Endothelial cell of umbilical vein (primary cell): Measurements from ENCODE around the gene RBMS3. TPM values are rescaled to one million over a fixed set of nuclear protein-coding genes. Genes with fewer than 3 reads are reported as not detected.

Source experiments
- BruUV-seq: library from RNA; stranded (reverse); fragments of 400-500 nt; replicated peaks from 2 replicates; lab custom pipeline; 2021; lab: Mats Ljungman, UMichigan
- CTCF ChIA-PET: fragments of 300-600, 350-600 bp; sonication (Branson Sonifier 250); formaldehyde crosslinking; loops from one replicate; lab custom pipeline; 2021; ENCODE audit warnings: antibody characterized with exemption, inconsistent platforms; lab: Charles Lee
- POLR2A ChIA-PET: fragments of 300-600, 350-600 bp; sonication (Branson Sonifier 250); formaldehyde crosslinking; loops from one replicate; lab custom pipeline; 2021; ENCODE audit warnings: antibody characterized with exemption, inconsistent platforms; lab: Charles Lee
- DNase-seq: peaks from one replicate; pipeline ENCODE4 v3.0.0-alpha.2; 2011; ENCODE audit warnings: low read depth, low spot score
- FAIRE-seq: peaks from 2 replicates; lab custom pipeline; 2011; peaks lifted over from hg19 to GRCh38; lab: Jason Lieb, UNC
- H2AFZ ChIP-seq: 2 replicates; pipeline ENCODE4 v1.6.0; 2012; ENCODE audit warnings: low read depth, low read length, control low read depth, inconsistent platforms
- H3K27ac ChIP-seq: 2 replicates; pipeline ENCODE4 v1.5.1; 2011; ENCODE audit warnings: low read depth, mild to moderate bottlenecking, control low read depth, low read length, moderate library complexity; ENCODE audit not compliant: insufficient read depth
- H3K27me3 ChIP-seq, 2 experiments: 2 replicates each; pipeline versions ENCODE4 v1.6.0 to v1.6.1; 2011; ENCODE audit warnings: low read length in 2 of 2, mixed read lengths in 1 of 2; ENCODE audit not compliant: control insufficient read depth in 2 of 2, insufficient read depth in 2 of 2
- H3K36me3 ChIP-seq, 2 experiments: 2 replicates in 1 of 2; 3 replicates in 1 of 2; pipeline ENCODE4 v1.5.1; 2011; ENCODE audit warnings: low read length in 2 of 2, mild to moderate bottlenecking in 1 of 2, moderate library complexity in 1 of 2; ENCODE audit not compliant: control insufficient read depth in 2 of 2, insufficient read depth in 2 of 2; ENCODE audit errors: extremely low read depth in 1 of 2
- H3K4me1 ChIP-seq: 3 replicates; pipeline ENCODE4 v1.5.1; 2011; ENCODE audit warnings: mild to moderate bottlenecking, low read length; ENCODE audit not compliant: control insufficient read depth, insufficient read depth; ENCODE audit errors: extremely low read depth
- H3K4me2 ChIP-seq: 2 replicates; pipeline ENCODE4 v1.6.1; 2011; ENCODE audit warnings: low read length, control low read depth, mixed read lengths; ENCODE audit not compliant: insufficient read depth
- H3K4me3 ChIP-seq, 3 experiments: fragments of 200-600 bp in 1 of 3; sonication (generic), shearing (Covaris generic) in 1 of 3; replicated peaks in 1 of 3; 2 replicates each; pipeline ENCODE4 v1.5.1; 2011 to 2016; ENCODE audit warnings: control low read depth in 3 of 3, low read length in 3 of 3, mild to moderate bottlenecking in 2 of 3, inconsistent platforms in 1 of 3, low read depth in 1 of 3, moderate library complexity in 1 of 3; ENCODE audit not compliant: insufficient read depth in 1 of 3
- H3K79me2 ChIP-seq: 2 replicates; pipeline ENCODE4 v1.6.0; 2012; ENCODE audit warnings: low read length, inconsistent platforms; ENCODE audit not compliant: control insufficient read depth, insufficient read depth
- H3K9ac ChIP-seq: replicated peaks from 2 replicates; pipeline ENCODE3; 2011; ENCODE audit warnings: low read length, control low read depth; ENCODE audit not compliant: insufficient read depth; ENCODE audit errors: extremely low read depth
- H3K9me1 ChIP-seq: replicated peaks from 3 replicates; pipeline ENCODE4 v1.6.0; 2011; ENCODE audit warnings: mild to moderate bottlenecking, low read length; ENCODE audit not compliant: control insufficient read depth, insufficient read depth; ENCODE audit errors: extremely low read depth
- H3K9me3 ChIP-seq: replicated peaks from 2 replicates; pipeline ENCODE4 v1.5.1; 2012; ENCODE audit warnings: low read length, inconsistent platforms; ENCODE audit not compliant: control insufficient read depth, insufficient read depth
- H4K20me1 ChIP-seq: replicated peaks from 2 replicates; pipeline ENCODE3; 2011; ENCODE audit warnings: mild to moderate bottlenecking, low read length; ENCODE audit not compliant: control insufficient read depth, insufficient read depth; ENCODE audit errors: extremely low read depth
- EZH2 ChIP-seq: IDR thresholded peaks from 2 replicates; pipeline ENCODE4 v1.6.1; 2012; ENCODE audit warnings: borderline replicate concordance, low read depth, mild to moderate bottlenecking, moderate library complexity, low read length, inconsistent platforms; ENCODE audit not compliant: severe bottlenecking
- FOS ChIP-seq: IDR thresholded peaks from 2 replicates; pipeline ENCODE4 v1.6.1; 2011; ENCODE audit warnings: mild to moderate bottlenecking, low read length, moderate library complexity, borderline replicate concordance; ENCODE audit not compliant: insufficient read depth
- GATA2 ChIP-seq: IDR thresholded peaks from 2 replicates; pipeline ENCODE4 v1.7.0; 2011; ENCODE audit warnings: low read depth, mild to moderate bottlenecking, moderate library complexity, mixed read lengths, low read length; ENCODE audit not compliant: insufficient read length, insufficient read depth
- JUN ChIP-seq: IDR thresholded peaks from 2 replicates; pipeline ENCODE4 v1.6.1; 2011; ENCODE audit warnings: borderline replicate concordance, low read depth; ENCODE audit not compliant: insufficient read length, insufficient read depth
- MYC ChIP-seq: IDR thresholded peaks from one replicate; pipeline ENCODE4 v1.6.1; 2011; ENCODE audit warnings: mild to moderate bottlenecking, low read depth, low read length
- POLR2A ChIP-seq: IDR thresholded peaks from 2 replicates; pipeline ENCODE4 v1.6.1; 2012; ENCODE audit warnings: low read depth, mild to moderate bottlenecking, control low read depth, low read length
- POLR2AphosphoS5 ChIP-seq: IDR thresholded peaks from 2 replicates; pipeline ENCODE4 v1.6.1; 2012; ENCODE audit warnings: low read depth, mild to moderate bottlenecking, control low read depth, low read length, moderate library complexity; ENCODE audit not compliant: insufficient read depth
- dilution Hi-C: fragments of 300-500 bp; cut with MboI; formaldehyde crosslinking; loops from one replicate; pipeline ENCODE4 v1.15.0; 2019; ENCODE audit warnings: low sequenced_read_pairs; ENCODE audit not compliant: extremely low pct_ligation_motif_present
- intact Hi-C: fragments of 100-400 bp; cut with micrococcal nuclease; formaldehyde crosslinking; loops from one replicate; pipeline ENCODE4 v1.10.0; 2022
- polyA plus RNA-seq, 4 experiments: library from polyadenylated mRNA; depleted of rRNA in 3 of 4; stranded (reverse) in 3 of 4; unstranded in 1 of 4; fragments of >200 nt; gene quantifications; 2 replicates each; pipeline versions ENCODE4 v1.2.1 to v1.2.3, GENCODE V29; 2011 to 2012; ENCODE audit warnings: missing spikeins in 1 of 4
- total RNA-seq: library from RNA; stranded (reverse); gene quantifications from 2 replicates; pipeline ENCODE4 v1.2.3, GENCODE V29; 2021
- TF ChIP-seq, protein P1 (sequence below), 2 donors: IDR thresholded peaks; 1 replicate in 1 of 2; 2 replicates in 1 of 2; pipeline ENCODE4 v1.5.1; 2011; ENCODE audit warnings: low read length in 2 of 2, mild to moderate bottlenecking in 2 of 2, moderate library complexity in 2 of 2, control low read depth in 1 of 2, inconsistent platforms in 1 of 2, low read depth in 1 of 2; ENCODE audit not compliant: insufficient read depth in 1 of 2; ENCODE audit errors: extremely low read depth in 1 of 2
- TF ChIP-seq, protein P2 (sequence below): IDR thresholded peaks from 2 replicates; pipeline ENCODE4 v1.6.1; 2011; ENCODE audit not compliant: insufficient read depth, insufficient read length

The RBMS3 gene
- total and polyA plus RNA-seq, 2 donors (not counting 3 experiments of a cell fraction or from before 2014, with no cell fraction given): 13.6 to 42.3 TPM

DNA sequence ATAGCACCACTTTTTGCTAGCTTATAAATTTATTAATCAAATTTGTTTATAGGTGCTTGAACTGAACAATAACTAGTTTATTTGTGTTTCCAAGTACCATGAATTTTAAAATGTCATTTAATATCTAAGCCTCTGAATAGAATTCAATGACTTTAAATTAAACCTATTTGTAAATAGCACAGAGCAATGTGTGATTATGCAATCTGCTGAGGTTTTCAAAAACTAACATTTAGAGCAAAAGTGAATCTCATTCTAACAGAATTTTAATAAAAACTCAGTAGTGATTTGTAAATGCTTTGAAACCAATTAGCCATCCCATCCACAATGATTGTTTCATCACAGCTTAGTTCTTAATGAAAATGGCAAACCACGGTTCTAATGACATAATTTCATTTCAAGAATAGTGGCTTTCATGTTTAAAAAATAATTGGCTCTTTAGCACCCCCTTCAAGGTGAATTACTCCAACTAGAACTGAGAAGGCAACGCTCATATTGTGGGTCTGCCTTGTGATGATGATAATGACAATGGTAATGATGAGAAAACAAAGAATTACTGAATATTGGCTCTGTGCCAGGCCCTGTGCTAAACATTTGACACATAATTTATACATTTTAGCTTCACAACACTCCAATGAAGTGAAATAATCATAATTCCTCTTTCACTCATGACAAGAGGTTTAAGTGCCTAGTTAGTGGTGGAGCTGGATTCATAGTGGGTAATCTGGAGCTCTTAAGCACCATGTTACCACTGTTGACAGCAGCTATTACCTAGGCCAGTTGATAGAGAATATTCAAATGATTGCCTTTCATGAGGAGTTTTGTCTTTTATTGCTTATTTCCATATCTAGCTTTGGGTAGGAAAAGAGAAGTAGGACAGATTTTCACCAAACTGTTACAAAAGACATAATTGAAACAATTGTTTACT is 145.7 kb downstream of the RBMS3 start:
- H3K36me3 ChIP-seq: no peaks in the 10 kb centered on the region
- no TSS peak for BruUV-seq
- no peak overlapping the region for H3K9ac ChIP-seq
- intact Hi-C loops (no loop called here), dilution Hi-C loops (no loop called here)
- H3K27me3 ChIP-seq: no peaks in the 10 kb centered on the region
- H3K4me1 ChIP-seq: peaks cover 4% of the 10 kb centered on the region
- CTCF ChIA-PET: interaction anchor here (1.5 kb wide), 1 partner anchor 29 kb away, joined by 3 read pairs; no protein-coding TSS in a partner anchor
- no peak overlapping the region for H3K4me3 ChIP-seq
- FAIRE-seq (no peak), DNase-seq (no peak)
- H3K79me2 ChIP-seq: peaks cover 5% of the 10 kb centered on the region
- no peaks in the 10 kb centered on the region for H3K9me3 ChIP-seq
- TF ChIP-seq POLR2AphosphoS5: no peak
- TF ChIP-seq GATA2: no peak
- TF ChIP-seq, protein P1, sequence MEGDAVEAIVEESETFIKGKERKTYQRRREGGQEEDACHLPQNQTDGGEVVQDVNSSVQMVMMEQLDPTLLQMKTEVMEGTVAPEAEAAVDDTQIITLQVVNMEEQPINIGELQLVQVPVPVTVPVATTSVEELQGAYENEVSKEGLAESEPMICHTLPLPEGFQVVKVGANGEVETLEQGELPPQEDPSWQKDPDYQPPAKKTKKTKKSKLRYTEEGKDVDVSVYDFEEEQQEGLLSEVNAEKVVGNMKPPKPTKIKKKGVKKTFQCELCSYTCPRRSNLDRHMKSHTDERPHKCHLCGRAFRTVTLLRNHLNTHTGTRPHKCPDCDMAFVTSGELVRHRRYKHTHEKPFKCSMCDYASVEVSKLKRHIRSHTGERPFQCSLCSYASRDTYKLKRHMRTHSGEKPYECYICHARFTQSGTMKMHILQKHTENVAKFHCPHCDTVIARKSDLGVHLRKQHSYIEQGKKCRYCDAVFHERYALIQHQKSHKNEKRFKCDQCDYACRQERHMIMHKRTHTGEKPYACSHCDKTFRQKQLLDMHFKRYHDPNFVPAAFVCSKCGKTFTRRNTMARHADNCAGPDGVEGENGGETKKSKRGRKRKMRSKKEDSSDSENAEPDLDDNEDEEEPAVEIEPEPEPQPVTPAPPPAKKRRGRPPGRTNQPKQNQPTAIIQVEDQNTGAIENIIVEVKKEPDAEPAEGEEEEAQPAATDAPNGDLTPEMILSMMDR (IDR thresholded peaks at IDR 0.05; ENCODE audit: extremely low read depth in 1 of 2, insufficient read depth in 1 of 2, low read depth in 1 of 2, low read length in 2 of 2): no peak
- no peak for TF ChIP-seq POLR2A
- TF ChIP-seq FOS: no peak
- TF ChIP-seq JUN: no peak
- TF ChIP-seq, protein P2, sequence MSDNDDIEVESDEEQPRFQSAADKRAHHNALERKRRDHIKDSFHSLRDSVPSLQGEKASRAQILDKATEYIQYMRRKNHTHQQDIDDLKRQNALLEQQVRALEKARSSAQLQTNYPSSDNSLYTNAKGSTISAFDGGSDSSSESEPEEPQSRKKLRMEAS: no peak
- TF ChIP-seq MYC: no peak
- TF ChIP-seq EZH2: no peak
- peaks cover 2% of the 10 kb centered on the region for H4K20me1 ChIP-seq
- no peak overlapping the region for H2AFZ ChIP-seq
- H3K9me1 ChIP-seq: no peaks in the 10 kb centered on the region
- POLR2A ChIA-PET: no interaction called here
- no peak overlapping the region for H3K27ac ChIP-seq
- H3K4me2 ChIP-seq: no peak overlapping the region
